Upper lobe of left lung (tissue), 6 donors: ENCODE results near the gene NOS1AP. TPM values are rescaled to one million over a fixed set of nuclear protein-coding genes. Genes with fewer than 3 reads are reported as not detected.
A peak's percentile ranks its signal among the peaks of the same experiment; 100 is the strongest.

Experiments
- ATAC-seq, 2 donors: fragments of 200-7000 bp; cut with Tn5 transposase; one replicate each; pipeline ENCODE4 v1.9.1; 2022; ENCODE audit warnings: mild to moderate bottlenecking in 2 of 2, moderate library complexity in 2 of 2; ENCODE audit not compliant: low FRiP score in 2 of 2
- DNase-seq, 2 donors: peaks; one replicate each; pipeline ENCODE4 v3.0.0-alpha.2; 2019 to 2020
- H3K27ac ChIP-seq, 4 donors: fragments of 200-600 bp; sonication (generic); one replicate each; pipeline ENCODE4 v1.5.1; 2016 to 2019
- H3K27me3 ChIP-seq, 4 donors: fragments of 200-600 bp; sonication (generic); one replicate each; pipeline ENCODE4 v1.5.1; 2017 to 2019
- H3K36me3 ChIP-seq, 4 donors: fragments of 200-600 bp; sonication (generic); one replicate each; pipeline ENCODE4 v1.5.1; 2016 to 2019
- H3K4me1 ChIP-seq, 4 donors: fragments of 200-600 bp; sonication (generic); one replicate each; pipeline ENCODE4 v1.5.1; 2018 to 2019
- H3K4me3 ChIP-seq, 4 donors: fragments of 200-600 bp; sonication (generic); one replicate each; pipeline ENCODE4 v1.5.1; 2017 to 2019; ENCODE audit warnings: mild to moderate bottlenecking in 2 of 4, moderate library complexity in 1 of 4
- H3K9me3 ChIP-seq, 4 donors: fragments of 200-600 bp; sonication (generic); one replicate each; pipeline ENCODE4 v1.5.1; 2018 to 2019
- EP300 ChIP-seq, 4 donors: sonication (generic); formaldehyde crosslinking; IDR thresholded peaks; one replicate each; pipeline ENCODE4 v1.5.1; 2017; ENCODE audit warnings: antibody characterized with exemption in 4 of 4, control low read depth in 2 of 4
- POLR2A ChIP-seq, 4 donors: fragments of 450-650 bp; IDR thresholded peaks; one replicate each; pipeline ENCODE4 v1.5.1; 2016 to 2017; ENCODE audit warnings: antibody characterized with exemption in 4 of 4, mild to moderate bottlenecking in 2 of 4
- POLR2AphosphoS5 ChIP-seq, 2 donors: sonication (generic); formaldehyde crosslinking; IDR thresholded peaks; one replicate each; pipeline ENCODE4 v1.5.1; 2017; ENCODE audit warnings: antibody characterized with exemption in 2 of 2
- WGBS, 2 donors: methylation state at CpG; one replicate each; pipeline ENCODE4 v1.1.5; 2017 to 2018; 5-methylcytosine and 5-hydroxymethylcytosine counted together
- total RNA-seq, 6 donors: library from RNA; depleted of rRNA in 4 of 6; stranded (reverse); fragments of >200 nt in 4 of 6; gene quantifications; one replicate each; pipeline versions ENCODE4 v1.1.0 to v1.2.1, GENCODE V29; 2016 to 2021
- TF ChIP-seq, protein P1 (sequence below), 6 experiments: fragments of 450-650 bp in 4 of 6; fragments of 200-600 bp in 2 of 6; sonication (generic) in 2 of 6; IDR thresholded peaks; one replicate each; pipeline ENCODE4 v1.5.1; 2016 to 2019; ENCODE audit warnings: antibody characterized with exemption in 6 of 6
- donor health status: DM: no; HTN: no; CAD: no; lungs with moderate emphysema.
- donor health status: DM: no; HTN: yes; CAD: no; lungs with severe emphysema.

The NOS1AP gene
- total RNA-seq, 6 donors from 2014 or later = 5.3 to 16.4 (median 6.5) TPM

DNA sequence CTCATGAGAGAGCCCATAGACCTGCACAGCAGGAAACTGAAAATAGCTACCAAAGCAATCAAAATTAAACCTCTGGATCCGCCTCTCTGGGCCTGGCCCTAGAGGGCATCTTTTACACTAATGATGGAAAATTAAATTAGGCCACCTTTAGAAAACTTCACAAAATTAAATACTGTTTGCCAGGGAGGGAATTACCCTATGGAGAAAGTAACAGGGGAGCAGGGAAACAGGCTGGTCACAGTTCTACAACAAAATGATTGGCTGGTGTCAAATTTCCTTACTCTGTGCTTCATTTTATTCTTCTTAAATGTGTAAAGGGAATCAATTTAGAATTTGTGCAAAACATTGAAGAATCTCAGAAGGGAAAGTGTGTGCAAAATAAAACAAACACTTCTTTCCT, 244.7 kb downstream of the NOS1AP start:
- no peak for ATAC-seq
- TF ChIP-seq POLR2A (IDR thresholded peaks at IDR 0.05) = no peak
- H3K27me3 ChIP-seq = no peaks in the 10 kb centered on the region

DNA sequence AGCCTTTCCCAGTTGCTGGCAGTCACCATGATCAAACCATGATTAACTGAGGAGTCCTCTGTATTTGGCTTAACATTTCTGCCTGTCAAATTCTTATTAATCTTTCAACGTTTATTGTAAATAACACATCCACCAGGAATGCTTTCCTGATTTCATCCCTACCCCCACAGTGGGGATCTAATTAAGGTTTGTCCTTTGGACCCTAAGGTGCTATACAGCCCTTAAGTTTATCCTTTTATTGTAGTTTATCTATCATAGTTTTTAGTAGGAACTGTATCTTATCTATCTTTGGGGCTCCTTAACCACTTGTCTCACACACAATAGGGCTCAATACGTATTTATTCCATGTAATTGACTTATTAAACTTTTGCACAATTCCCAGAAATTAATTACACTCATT, 246.2 kb downstream of the NOS1AP start:
- H3K27ac ChIP-seq = no peak overlapping the region
- H3K4me3 ChIP-seq = no peak overlapping the region
- H3K27me3 ChIP-seq = no peaks in the 10 kb centered on the region
- H3K4me1 ChIP-seq = no peaks in the 10 kb centered on the region
- 74 to 78% methylated on average over 2 of the region's 2 CpGs for WGBS, 2 donors
- no peaks in the 10 kb centered on the region for H3K36me3 ChIP-seq
- H3K9me3 ChIP-seq = no peaks in the 10 kb centered on the region
- TF ChIP-seq POLR2AphosphoS5 (IDR thresholded peaks at IDR 0.05) = no peak
- TF ChIP-seq POLR2A (IDR thresholded peaks at IDR 0.05) = no peak
- no peak for TF ChIP-seq EP300 (IDR thresholded peaks at IDR 0.05)
- TF ChIP-seq, protein P1, sequence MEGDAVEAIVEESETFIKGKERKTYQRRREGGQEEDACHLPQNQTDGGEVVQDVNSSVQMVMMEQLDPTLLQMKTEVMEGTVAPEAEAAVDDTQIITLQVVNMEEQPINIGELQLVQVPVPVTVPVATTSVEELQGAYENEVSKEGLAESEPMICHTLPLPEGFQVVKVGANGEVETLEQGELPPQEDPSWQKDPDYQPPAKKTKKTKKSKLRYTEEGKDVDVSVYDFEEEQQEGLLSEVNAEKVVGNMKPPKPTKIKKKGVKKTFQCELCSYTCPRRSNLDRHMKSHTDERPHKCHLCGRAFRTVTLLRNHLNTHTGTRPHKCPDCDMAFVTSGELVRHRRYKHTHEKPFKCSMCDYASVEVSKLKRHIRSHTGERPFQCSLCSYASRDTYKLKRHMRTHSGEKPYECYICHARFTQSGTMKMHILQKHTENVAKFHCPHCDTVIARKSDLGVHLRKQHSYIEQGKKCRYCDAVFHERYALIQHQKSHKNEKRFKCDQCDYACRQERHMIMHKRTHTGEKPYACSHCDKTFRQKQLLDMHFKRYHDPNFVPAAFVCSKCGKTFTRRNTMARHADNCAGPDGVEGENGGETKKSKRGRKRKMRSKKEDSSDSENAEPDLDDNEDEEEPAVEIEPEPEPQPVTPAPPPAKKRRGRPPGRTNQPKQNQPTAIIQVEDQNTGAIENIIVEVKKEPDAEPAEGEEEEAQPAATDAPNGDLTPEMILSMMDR (IDR thresholded peaks at IDR 0.05) = no peak
- DNase-seq = no peak
- no peak for ATAC-seq

More for the DNA sequence above, 244.7 kb downstream of the NOS1AP start:
- no peaks in the 10 kb centered on the region for H3K36me3 ChIP-seq
- H3K27ac ChIP-seq = no peak overlapping the region
- no peak for DNase-seq
- WGBS, 2 donors = 94 to 97% methylated on average over 1 of the region's 1 CpG
- H3K4me1 ChIP-seq = no peaks in the 10 kb centered on the region
- H3K4me3 ChIP-seq = no peak overlapping the region
- no peaks in the 10 kb centered on the region for H3K9me3 ChIP-seq

DNA sequence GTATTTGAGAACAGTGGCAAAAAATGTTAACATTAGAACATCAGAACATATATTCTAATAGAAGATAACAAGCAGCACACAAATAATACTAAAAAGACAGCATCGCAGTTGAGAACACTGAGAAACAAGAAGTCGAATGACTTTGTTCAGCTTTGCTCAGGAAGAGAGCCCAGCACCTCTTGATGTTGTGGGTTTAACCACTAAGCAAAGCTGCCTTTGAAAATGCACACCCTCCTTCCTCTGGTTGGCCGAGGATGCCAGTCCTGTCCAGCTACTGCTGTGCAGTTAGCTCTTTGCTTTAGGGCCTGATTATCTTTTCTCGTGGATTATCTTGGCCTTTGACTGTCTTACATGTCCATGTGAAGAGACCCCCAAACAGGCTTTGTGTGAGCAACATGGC, 246.7 kb downstream of the NOS1AP start:
- Histone ChIP-seq H3K27ac (no peak overlapping the region), H3K4me1 (no peaks in the 10 kb centered on the region), H3K27me3 (no peaks in the 10 kb centered on the region), H3K36me3 (no peaks in the 10 kb centered on the region), H3K4me3 (no peak overlapping the region), H3K9me3 (no peaks in the 10 kb centered on the region)
- 75 to 79% methylated on average over 4 of the region's 4 CpGs for WGBS, 2 donors
- no peak for ATAC-seq
- no peak for DNase-seq
- TF ChIP-seq, protein P1 (IDR thresholded peaks at IDR 0.05) = no peak
- TF ChIP-seq POLR2AphosphoS5 (IDR thresholded peaks at IDR 0.05) (no peak), EP300 (IDR thresholded peaks at IDR 0.05) (no peak), POLR2A (IDR thresholded peaks at IDR 0.05) (no peak)

DNA sequence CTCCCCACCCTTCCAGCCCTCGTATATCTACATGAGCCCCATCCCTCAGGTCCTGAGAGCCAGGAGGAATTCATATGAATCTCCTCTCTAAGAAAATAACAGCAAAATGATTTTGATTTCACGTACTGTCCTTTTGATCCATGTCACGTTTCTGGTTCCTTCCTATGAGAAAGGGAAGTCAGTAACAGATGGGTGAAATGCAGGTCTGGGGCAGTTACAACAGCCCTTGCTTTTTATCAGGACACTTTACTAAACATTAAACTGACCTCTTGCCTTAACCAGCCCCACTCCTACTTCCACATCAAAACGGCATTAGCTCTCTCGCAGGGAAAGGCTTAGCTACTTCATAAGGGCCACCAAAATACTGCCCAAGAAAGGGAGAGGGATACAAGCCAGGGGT, 248.1 kb downstream of the NOS1AP start:
- no peaks in the 10 kb centered on the region for H3K36me3 ChIP-seq
- ATAC-seq (no peak), DNase-seq (no peak)
- TF ChIP-seq POLR2AphosphoS5 (IDR thresholded peaks at IDR 0.05) (no peak), EP300 (IDR thresholded peaks at IDR 0.05) (no peak), POLR2A (IDR thresholded peaks at IDR 0.05) (no peak)
- TF ChIP-seq, protein P1 (IDR thresholded peaks at IDR 0.05) = no peak
- no peaks in the 10 kb centered on the region for H3K27me3 ChIP-seq
- H3K27ac ChIP-seq = no peak overlapping the region
- H3K9me3 ChIP-seq = no peaks in the 10 kb centered on the region
- WGBS, 2 donors = 61 to 64% methylated on average over 5 of the region's 5 CpGs
- H3K4me1 ChIP-seq = no peaks in the 10 kb centered on the region
- H3K4me3 ChIP-seq = no peak overlapping the region

DNA sequence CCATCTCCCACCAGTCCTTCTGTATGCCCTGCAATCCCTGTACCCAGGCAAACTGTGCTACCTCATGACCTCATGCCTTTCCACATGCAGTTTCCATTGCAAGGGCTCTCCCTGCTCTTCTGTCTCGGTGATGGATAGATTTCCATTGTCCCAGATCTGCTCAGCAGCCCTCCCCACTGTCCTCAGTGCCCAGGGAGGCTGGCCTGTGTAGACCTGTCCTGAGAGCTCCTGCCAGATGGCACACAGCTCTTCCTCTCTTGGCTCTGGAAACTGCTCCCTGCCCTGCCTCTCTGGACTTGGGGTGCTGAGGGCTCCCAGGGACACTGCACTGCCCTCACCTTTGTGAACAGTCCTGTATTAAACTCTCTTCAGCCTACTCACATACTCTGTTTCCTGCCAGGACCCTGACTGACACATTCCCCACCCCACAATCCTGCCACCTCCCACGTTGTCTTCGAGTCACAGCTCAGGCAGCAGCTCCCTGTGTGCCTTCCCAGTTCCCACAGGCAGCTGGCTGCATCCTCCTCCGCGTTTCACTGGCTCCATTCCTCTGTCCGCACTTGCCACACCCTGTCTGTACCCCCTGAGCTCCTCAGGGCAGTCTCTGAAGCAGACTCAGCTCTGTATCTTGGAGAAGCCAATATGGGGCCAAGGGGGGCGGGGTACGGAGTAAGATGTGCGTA, 250.1 kb downstream of the NOS1AP start:
- Histone ChIP-seq H3K4me3 (no peak overlapping the region), H3K4me1 (no peaks in the 10 kb centered on the region), H3K27me3 (no peaks in the 10 kb centered on the region), H3K27ac (no peak overlapping the region), H3K36me3 (no peaks in the 10 kb centered on the region), H3K9me3 (no peaks in the 10 kb centered on the region)
- DNase-seq (peak in 1 of 2 donors; percentile 7), ATAC-seq (no peak)
- TF ChIP-seq, protein P1 (IDR thresholded peaks at IDR 0.05) = no peak
- TF ChIP-seq EP300 (IDR thresholded peaks at IDR 0.05) (no peak), POLR2A (IDR thresholded peaks at IDR 0.05) (no peak), POLR2AphosphoS5 (IDR thresholded peaks at IDR 0.05) (no peak)
- 63 to 82% methylated on average over 9 of the region's 9 CpGs for WGBS, 2 donors
